IPS DF 6.9 (cell line): ENCODE measurements around the gene CNTNAP2.
"Not testable (repeated sequence)": the region's sequence is repeated elsewhere in the genome, so short reads cannot be mapped to it uniquely, and the experiment has no call there.

Experiments
- DNase-seq: peaks from one replicate; pipeline ENCODE4 v3.0.0-alpha.2; 2013; ENCODE audit warnings: low read depth, low spot score
- H3K27ac ChIP-seq: one replicate; pipeline ENCODE4 v1.5.1; 2013; ENCODE audit warnings: low read length, control low read depth
- H3K27me3 ChIP-seq: 2 replicates; pipeline ENCODE4 v1.6.1; 2013; ENCODE audit warnings: mild to moderate bottlenecking, low read length; ENCODE audit not compliant: control insufficient read depth, insufficient read depth
- H3K36me3 ChIP-seq: 2 replicates; pipeline ENCODE4 v1.6.1; 2013; ENCODE audit warnings: low read length; ENCODE audit not compliant: control insufficient read depth, insufficient read depth
- H3K4me1 ChIP-seq: 2 replicates; pipeline ENCODE4 v1.6.1; 2013; ENCODE audit warnings: low read length; ENCODE audit not compliant: control insufficient read depth, insufficient read depth
- H3K4me3 ChIP-seq: 2 replicates; pipeline ENCODE4 v1.5.1; 2013; ENCODE audit warnings: mild to moderate bottlenecking, low read length
- H3K9me3 ChIP-seq: 2 replicates; pipeline ENCODE4 v1.6.1; 2013; ENCODE audit warnings: low read length, inconsistent platforms; ENCODE audit not compliant: control insufficient read depth, insufficient read depth
- WGBS: extraction: QIAGEN DNeasy Blood & Tissue Kit; methylation state at CpG from one replicate; pipeline ENCODE4 v1.1.7; 2013; ENCODE audit warnings: mixed read lengths, missing lambda C conversion rate; ENCODE audit not compliant: insufficient read length, insufficient coverage; 5-methylcytosine and 5-hydroxymethylcytosine counted together

CNTNAP2 gene

DNA sequence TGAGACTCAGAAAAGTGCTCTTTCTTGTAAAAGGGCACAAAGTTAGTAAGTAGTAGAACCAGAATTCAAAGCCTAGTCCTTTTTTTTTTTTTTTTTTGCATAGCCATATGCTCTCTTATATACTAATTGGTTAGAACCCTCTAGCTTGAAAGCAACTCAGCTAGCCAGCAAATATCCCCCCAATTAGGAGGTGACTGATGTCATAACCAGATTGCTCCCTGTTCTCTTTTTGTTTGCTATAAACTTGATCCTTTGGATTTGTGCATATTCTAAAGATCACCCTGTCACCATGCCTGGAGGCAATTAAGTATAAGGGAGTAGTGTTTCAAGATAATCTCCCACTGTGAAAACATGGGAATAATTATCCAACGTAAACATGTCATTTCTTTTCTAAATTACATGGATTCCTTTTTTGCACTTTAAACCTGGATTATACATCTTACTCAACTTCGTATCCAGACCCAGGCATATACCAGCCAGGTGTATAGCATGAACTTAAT, 963.4 kb downstream of the CNTNAP2 start:
- no peaks in the 10 kb centered on the region for H3K4me1 ChIP-seq
- H3K36me3 ChIP-seq: no peaks in the 10 kb centered on the region
- H3K9me3 ChIP-seq: no peaks in the 10 kb centered on the region
- WGBS: no CpG with 5 or more reads among the region's 2 CpGs
- no peak overlapping the region for H3K4me3 ChIP-seq
- H3K27ac ChIP-seq: no peak overlapping the region
- DNase-seq: no peak
- no peaks in the 10 kb centered on the region for H3K27me3 ChIP-seq

DNA sequence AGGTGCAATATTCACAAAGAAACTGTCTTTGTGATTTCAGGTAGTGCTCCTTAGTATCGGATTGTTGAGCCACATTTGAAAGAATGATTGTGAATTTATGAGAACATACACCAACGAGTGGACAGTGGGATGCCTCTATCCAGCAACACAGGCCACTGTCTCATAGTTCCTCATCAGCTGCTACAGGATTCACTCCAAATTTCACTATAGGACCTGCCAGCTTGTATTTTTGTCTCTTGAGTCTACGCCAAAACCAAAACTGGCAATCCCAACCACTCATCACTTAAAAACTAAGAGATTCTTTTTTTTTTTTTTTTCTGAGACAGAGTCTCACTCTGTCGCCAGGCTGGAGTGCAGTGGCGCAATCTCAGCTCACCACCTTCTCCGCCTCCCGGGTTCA, 964.5 kb downstream of the CNTNAP2 start:
- Histone ChIP-seq H3K9me3 (no peaks in the 10 kb centered on the region), H3K27me3 (no peaks in the 10 kb centered on the region), H3K27ac (no peak overlapping the region), H3K4me1 (no peaks in the 10 kb centered on the region), H3K4me3 (no peak overlapping the region), H3K36me3 (no peaks in the 10 kb centered on the region)
- no CpG with 5 or more reads among the region's 7 CpGs for WGBS
- no peak for DNase-seq

DNA sequence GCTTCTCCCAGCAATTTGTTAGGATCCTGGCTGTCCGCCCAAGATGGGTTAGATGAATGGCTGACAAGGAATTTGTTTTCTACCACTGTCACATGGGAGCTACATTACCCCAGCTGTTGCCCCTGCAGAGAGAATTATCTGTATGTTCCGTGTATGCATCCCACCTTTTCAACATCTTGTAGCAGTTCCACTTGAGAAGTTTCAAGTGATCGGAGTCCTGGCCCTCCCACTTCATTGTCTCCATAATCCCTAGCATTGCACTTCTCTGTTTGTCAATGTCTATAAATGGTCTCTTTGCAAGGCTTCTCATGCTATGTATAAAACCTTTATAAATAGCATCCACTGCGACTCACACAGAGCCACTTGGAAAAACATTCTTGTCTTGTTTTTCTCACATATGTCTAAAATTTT, 972.5 kb downstream of the CNTNAP2 start:
- WGBS: no CpG with 5 or more reads among the region's 4 CpGs
- DNase-seq: no peak
- no peak overlapping the region for H3K4me3 ChIP-seq
- H3K27ac ChIP-seq: no peak overlapping the region
- H3K9me3 ChIP-seq: no peaks in the 10 kb centered on the region
- no peaks in the 10 kb centered on the region for H3K36me3 ChIP-seq
- no peaks in the 10 kb centered on the region for H3K27me3 ChIP-seq
- H3K4me1 ChIP-seq: no peaks in the 10 kb centered on the region

DNA sequence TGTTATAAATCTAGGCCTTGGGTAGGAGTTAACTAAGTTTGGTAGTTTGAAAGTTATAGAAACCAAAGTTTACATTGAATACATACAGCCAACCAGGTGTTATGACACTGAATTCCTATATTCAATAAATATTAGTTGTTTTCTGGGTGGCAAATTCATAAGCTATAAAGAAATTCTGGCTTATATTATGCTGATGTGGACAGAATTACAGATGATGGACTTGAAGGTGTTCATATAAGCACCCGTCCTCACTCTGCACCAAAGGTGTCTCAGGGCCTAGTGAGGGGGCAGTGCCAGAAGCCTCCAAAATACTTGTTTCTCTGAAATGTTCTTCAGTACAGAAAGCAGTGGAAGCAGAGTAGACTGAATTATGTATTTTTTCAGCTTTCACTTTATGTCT, 973.0 kb downstream of the CNTNAP2 start:
- DNase-seq: no peak
- no peaks in the 10 kb centered on the region for H3K4me1 ChIP-seq
- H3K27ac ChIP-seq: no peak overlapping the region
- no peaks in the 10 kb centered on the region for H3K27me3 ChIP-seq
- no peak overlapping the region for H3K4me3 ChIP-seq
- H3K36me3 ChIP-seq: no peaks in the 10 kb centered on the region
- WGBS: no CpG with 5 or more reads among the region's 1 CpG
- H3K9me3 ChIP-seq: no peaks in the 10 kb centered on the region

DNA sequence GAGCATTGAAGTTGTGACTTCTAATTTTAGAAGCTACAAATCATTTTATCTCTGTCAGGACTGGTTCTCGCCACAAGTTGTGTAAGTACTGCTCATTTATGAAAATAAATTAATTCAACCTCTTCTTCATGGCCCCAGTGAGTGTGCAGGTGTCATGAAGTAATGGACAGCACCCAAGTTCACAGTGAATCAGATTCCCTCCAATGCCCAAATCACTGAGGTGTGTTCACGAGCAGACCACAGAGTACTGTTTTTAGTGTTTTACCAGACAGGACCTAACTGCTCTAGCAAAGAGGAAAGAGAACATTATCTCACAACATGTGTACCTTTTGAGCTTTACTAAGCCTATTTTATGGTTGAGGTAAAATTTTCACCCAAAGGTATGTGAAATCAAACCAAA, 980.0 kb downstream of the CNTNAP2 start:
- no peak for DNase-seq
- no peaks in the 10 kb centered on the region for H3K4me1 ChIP-seq
- H3K9me3 ChIP-seq: no peaks in the 10 kb centered on the region
- no peak overlapping the region for H3K4me3 ChIP-seq
- no peak overlapping the region for H3K27ac ChIP-seq
- H3K36me3 ChIP-seq: no peaks in the 10 kb centered on the region
- WGBS: no CpG with 5 or more reads among the region's 2 CpGs
- no peaks in the 10 kb centered on the region for H3K27me3 ChIP-seq

DNA sequence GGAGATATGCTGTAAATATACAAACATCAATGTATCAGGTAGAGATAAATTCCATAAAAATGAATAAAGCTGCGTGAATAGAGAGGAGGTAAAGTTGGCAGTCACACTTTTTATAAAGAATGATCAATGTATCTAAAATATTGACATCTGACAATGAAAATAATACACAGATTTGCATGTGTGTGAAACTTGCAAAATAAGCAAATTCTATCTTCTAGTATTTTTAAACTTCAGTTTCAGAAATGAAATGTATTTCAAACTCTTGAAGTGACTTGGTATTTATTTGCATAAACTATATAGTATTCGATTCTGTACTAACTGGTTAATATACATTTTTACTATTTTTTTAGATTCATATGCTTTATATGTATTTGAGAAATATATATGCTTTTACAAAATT, 986.6 kb downstream of the CNTNAP2 start:
- no CpG with 5 or more reads among the region's 2 CpGs for WGBS
- Histone ChIP-seq H3K9me3 (no peaks in the 10 kb centered on the region), H3K4me1 (no peaks in the 10 kb centered on the region), H3K4me3 (no peak overlapping the region), H3K27me3 (no peaks in the 10 kb centered on the region), H3K27ac (no peak overlapping the region), H3K36me3 (no peaks in the 10 kb centered on the region)
- DNase-seq: no peak

DNA sequence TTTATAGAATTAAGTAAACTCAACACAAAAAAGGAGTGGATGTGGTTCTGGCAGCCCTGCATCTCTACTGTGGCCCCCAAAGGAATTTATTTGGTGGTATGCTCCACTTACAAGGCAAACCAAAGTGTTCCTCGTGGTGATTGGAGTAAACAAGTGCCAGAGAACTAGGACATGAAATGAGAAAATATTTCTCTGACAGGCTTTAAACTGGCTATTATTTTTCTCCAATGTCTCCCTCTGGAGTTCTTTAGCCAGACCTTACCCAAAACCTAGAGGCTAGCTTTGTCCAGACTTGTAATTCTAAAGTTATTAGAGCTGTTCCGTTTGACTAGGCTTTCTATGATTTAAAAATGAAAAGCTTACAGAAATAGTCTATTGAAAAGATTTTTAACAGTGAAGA, 990.1 kb downstream of the CNTNAP2 start:
- Histone ChIP-seq H3K27me3 (no peaks in the 10 kb centered on the region), H3K9me3 (no peaks in the 10 kb centered on the region), H3K36me3 (no peaks in the 10 kb centered on the region), H3K27ac (no peak overlapping the region), H3K4me3 (no peak overlapping the region), H3K4me1 (no peaks in the 10 kb centered on the region)
- no peak for DNase-seq
- no CpG with 5 or more reads among the region's 2 CpGs for WGBS

DNA sequence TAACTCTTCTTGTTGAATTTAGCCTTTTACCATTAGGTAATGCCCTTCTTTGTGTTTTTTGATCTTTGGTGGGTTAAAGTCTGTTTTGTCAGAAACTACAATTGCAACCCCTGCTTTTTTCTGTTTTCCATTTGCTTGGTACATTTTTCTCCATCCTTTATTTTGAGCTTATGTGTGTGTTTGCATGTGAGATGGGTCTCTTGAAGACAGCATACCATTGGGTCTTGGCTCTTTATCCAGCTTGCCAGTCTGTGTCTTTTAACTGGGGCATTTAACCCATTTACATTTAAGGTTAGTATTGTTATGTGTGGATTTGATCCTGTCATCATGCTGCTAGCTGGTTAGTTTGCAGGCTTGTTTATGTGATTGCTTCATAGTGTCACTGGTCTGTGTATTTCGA, 997.9 kb downstream of the CNTNAP2 start:
- H3K9me3 ChIP-seq, H3K4me3 ChIP-seq, H3K4me1 ChIP-seq, H3K36me3 ChIP-seq, H3K27me3 ChIP-seq, DNase-seq, H3K27ac ChIP-seq: not testable (repeated sequence)
- no CpG with 5 or more reads among the region's 1 CpG for WGBS

DNA sequence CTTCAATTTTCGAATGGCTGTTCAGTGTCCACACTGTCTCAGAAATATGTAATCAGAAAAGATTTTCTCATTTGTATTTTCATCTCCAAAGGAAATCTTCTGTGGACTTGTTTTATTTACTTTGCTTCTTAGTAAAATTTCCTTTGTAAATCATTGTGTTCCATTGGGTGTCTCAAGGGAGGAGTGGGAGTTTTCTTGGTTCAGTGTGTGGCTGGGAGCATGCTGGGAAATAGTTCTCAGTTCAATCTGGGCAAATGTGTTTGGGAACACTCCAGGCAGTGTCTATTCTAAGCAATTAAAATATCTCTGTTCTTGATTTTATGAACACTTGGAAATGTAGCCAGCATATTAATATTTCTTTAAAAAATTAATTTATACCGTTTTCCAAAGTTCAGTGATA, 1019.8 kb downstream of the CNTNAP2 start:
- Histone ChIP-seq H3K4me1 (no peaks in the 10 kb centered on the region), H3K9me3 (no peaks in the 10 kb centered on the region), H3K27me3 (no peaks in the 10 kb centered on the region), H3K36me3 (no peaks in the 10 kb centered on the region), H3K4me3 (no peak overlapping the region), H3K27ac (no peak overlapping the region)
- no CpG with 5 or more reads among the region's 2 CpGs for WGBS
- no peak for DNase-seq

DNA sequence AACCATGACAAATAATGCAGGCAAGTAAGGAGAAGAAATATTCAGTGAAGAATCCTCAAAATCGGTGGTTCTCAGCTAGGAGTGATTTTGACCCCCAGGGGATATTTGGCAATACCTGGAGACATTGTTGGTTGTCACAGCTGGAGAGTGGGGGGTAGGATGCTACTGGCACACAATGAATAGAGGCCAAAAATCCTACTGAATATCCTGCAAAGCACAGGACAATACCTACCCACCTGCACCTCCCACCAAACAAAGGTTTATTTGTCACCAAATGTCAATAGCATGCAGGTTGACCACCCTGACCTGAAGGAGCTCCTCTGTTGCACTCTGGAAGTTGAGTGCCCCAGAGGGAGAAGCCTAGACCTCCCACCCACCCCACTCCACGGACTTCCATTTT, 1028.6 kb downstream of the CNTNAP2 start:
- Histone ChIP-seq H3K4me1 (peaks cover 2% of the 10 kb centered on the region; the same call in 1 of the 2 replicates), H3K36me3 (no peaks in the 10 kb centered on the region), H3K4me3 (no peak overlapping the region), H3K9me3 (no peaks in the 10 kb centered on the region), H3K27me3 (no peaks in the 10 kb centered on the region), H3K27ac (no peak overlapping the region)
- DNase-seq: no peak
- WGBS: no CpG with 5 or more reads among the region's 2 CpGs

DNA sequence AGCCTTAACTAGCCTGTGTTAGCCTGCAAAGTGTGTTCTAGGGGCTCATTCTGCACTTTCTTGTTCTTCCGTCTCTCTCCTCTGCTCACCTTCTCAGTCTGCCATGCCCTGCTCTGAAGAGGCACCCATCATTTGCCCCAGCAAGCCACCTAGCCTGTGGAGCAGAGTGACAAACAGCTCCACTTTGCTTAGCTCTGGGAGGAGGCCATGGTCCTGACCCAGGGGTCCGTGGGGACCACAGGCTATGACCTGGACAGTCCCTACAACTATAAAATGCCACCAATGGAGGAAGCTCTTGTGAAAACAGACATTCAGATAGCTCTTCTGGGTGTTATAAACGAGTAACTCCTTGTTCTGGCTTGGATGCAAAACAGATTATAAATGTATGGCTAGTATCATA, 1029.6 kb downstream of the CNTNAP2 start:
- peaks cover 2% of the 10 kb centered on the region; the same call in 1 of the 2 replicates for H3K4me1 ChIP-seq
- no peaks in the 10 kb centered on the region for H3K9me3 ChIP-seq
- DNase-seq: no peak
- no peak overlapping the region for H3K4me3 ChIP-seq
- H3K27me3 ChIP-seq: no peaks in the 10 kb centered on the region
- no peak overlapping the region for H3K27ac ChIP-seq
- no peaks in the 10 kb centered on the region for H3K36me3 ChIP-seq
- WGBS: no CpG with 5 or more reads among the region's 3 CpGs
